A673 (cell line): ENCODE results near the gene EIF5A2. TPM values are rescaled to one million over a fixed set of nuclear protein-coding genes. Genes with fewer than 3 reads are reported as not detected.
"Not testable (repeated sequence)": the region's sequence is repeated elsewhere in the genome, so short reads cannot be mapped to it uniquely, and the experiment has no call there.

ENCODE experiments used
- BruUV-seq: library from RNA; stranded (reverse); fragments of 400-500 nt; replicated peaks from 2 replicates; lab custom pipeline; 2021; lab: Mats Ljungman, UMichigan
- CTCF ChIA-PET: fragments of 300-600 bp; sonication (Branson Sonifier 250); formaldehyde crosslinking; loops from one replicate; lab custom pipeline; 2022; ENCODE audit warnings: antibody characterized with exemption; lab: Charles Lee
- POLR2A ChIA-PET: fragments of 300-600 bp; sonication (Branson Sonifier 250); formaldehyde crosslinking; loops from one replicate; lab custom pipeline; 2022; ENCODE audit warnings: antibody characterized with exemption; ENCODE audit not compliant: low non-redundant PET; lab: Charles Lee
- DNase-seq: peaks from one replicate; pipeline ENCODE4 v3.0.0-alpha.2; 2015; ENCODE audit warnings: low spot score
- H3K27ac ChIP-seq: fragments of 200-600 bp; sonication (generic); 2 replicates; pipeline ENCODE4 v1.5.1; 2016; ENCODE audit warnings: mixed run types, low read depth, mild to moderate bottlenecking, mixed read lengths, antibody characterized with exemption, low read length; ENCODE audit not compliant: poor library complexity, severe bottlenecking
- H3K27me3 ChIP-seq: fragments of 200-600 bp; sonication (generic); replicated peaks from 2 replicates; pipeline ENCODE4 v1.6.1; 2017; ENCODE audit warnings: mixed run types, low read depth, mild to moderate bottlenecking, mixed read lengths, antibody characterized with exemption, low read length; ENCODE audit not compliant: insufficient read depth, poor library complexity
- H3K36me3 ChIP-seq: fragments of 200-600 bp; sonication (generic); 2 replicates; pipeline ENCODE4 v1.6.1; 2016; ENCODE audit warnings: mixed run types, mild to moderate bottlenecking, mixed read lengths, antibody characterized with exemption, low read length; ENCODE audit not compliant: insufficient read depth, poor library complexity, severe bottlenecking
- H3K4me1 ChIP-seq: fragments of 200-600 bp; sonication (generic); 2 replicates; pipeline ENCODE4 v1.6.1; 2017; ENCODE audit warnings: mixed run types, mild to moderate bottlenecking, mixed read lengths, antibody characterized with exemption, low read length; ENCODE audit not compliant: insufficient read depth, poor library complexity, severe bottlenecking
- H3K4me3 ChIP-seq: fragments of 200-600 bp; sonication (generic); 2 replicates; pipeline ENCODE4 v1.5.1; 2016; ENCODE audit warnings: low read depth, mixed run types, mild to moderate bottlenecking, mixed read lengths, low read length; ENCODE audit not compliant: poor library complexity, severe bottlenecking
- H3K9me3 ChIP-seq: fragments of 200-600 bp; sonication (generic); 2 replicates; pipeline ENCODE4 v1.6.1; 2016; ENCODE audit warnings: mixed run types, low read depth, mild to moderate bottlenecking, mixed read lengths, antibody characterized with exemption, low read length; ENCODE audit not compliant: poor library complexity, severe bottlenecking
- CTCF ChIP-seq: fragments of 300-800, 200-600 bp; sonication (generic); conservative IDR thresholded peaks from 2 replicates; pipeline ENCODE4 v1.5.1; 2017; ENCODE audit warnings: low read depth, mild to moderate bottlenecking, antibody characterized with exemption, low read length, moderate library complexity, mixed read lengths
- EZH2 ChIP-seq: fragments of 200-600 bp; sonication (generic); IDR thresholded peaks from 2 replicates; pipeline ENCODE4 v1.6.1; 2017; ENCODE audit warnings: borderline replicate concordance, low read depth, mild to moderate bottlenecking, mixed read lengths, antibody characterized with exemption, low read length; ENCODE audit not compliant: poor library complexity, severe bottlenecking
- intact Hi-C: fragments of 100-400 bp; cut with micrococcal nuclease; formaldehyde crosslinking; loops from one replicate; pipeline ENCODE4 v1.10.0; 2022; ENCODE audit not compliant: unreplicated experiment
- total RNA-seq: library from RNA; stranded (reverse); gene quantifications from 2 replicates; pipeline ENCODE4 v1.2.3, GENCODE V29; 2021

EIF5A2 gene
- total RNA-seq, 1 experiment from 2014 or later, result 20.6 TPM

GRCh38 chr3:170899455-170899854 is 9.0 kb downstream of the EIF5A2 start:
- no peaks in the 10 kb centered on the region for H3K36me3 ChIP-seq
- H3K27ac ChIP-seq, result no peak overlapping the region
- ChIA-PET CTCF (no interaction called here), POLR2A (no interaction called here)
- TF ChIP-seq CTCF (no peak), EZH2 (no peak)
- H3K4me3 ChIP-seq, result no peak overlapping the region
- BruUV-seq, result no TSS peak
- H3K9me3 ChIP-seq, result no peaks in the 10 kb centered on the region
- intact Hi-C loops, result no loop called here
- H3K4me1 ChIP-seq, result no peaks in the 10 kb centered on the region
- no peaks in the 10 kb centered on the region for H3K27me3 ChIP-seq
- DNase-seq, result no peak

- POLR2A ChIA-PET, result no interaction called here
- intact Hi-C loops, result no loop called here
- no TSS peak for BruUV-seq
Observed at GRCh38 chr3:170897978-170898377, 10.5 kb downstream of the EIF5A2 start.

GRCh38 chr3:170897199-170897598 is 11.2 kb downstream of the EIF5A2 start:
- H3K9me3 ChIP-seq, POLR2A ChIA-PET, H3K4me3 ChIP-seq, H3K4me1 ChIP-seq, BruUV-seq, H3K27me3 ChIP-seq, DNase-seq, H3K27ac ChIP-seq, CTCF ChIA-PET, H3K36me3 ChIP-seq, intact Hi-C loops: not testable (repeated sequence)

More at GRCh38 chr3:170897978-170898377, 10.5 kb downstream of the EIF5A2 start:
- H3K27me3 ChIP-seq, result no peaks in the 10 kb centered on the region
- no peak overlapping the region for H3K27ac ChIP-seq
- CTCF ChIA-PET, result no interaction called here
- H3K4me3 ChIP-seq, result no peak overlapping the region
- DNase-seq, result no peak
- no peaks in the 10 kb centered on the region for H3K4me1 ChIP-seq
- no peak for TF ChIP-seq EZH2
- TF ChIP-seq CTCF, result no peak
- no peaks in the 10 kb centered on the region for H3K36me3 ChIP-seq
- no peaks in the 10 kb centered on the region for H3K9me3 ChIP-seq

- intact Hi-C loops, result no loop called here
- Histone ChIP-seq H3K4me1 (no peaks in the 10 kb centered on the region), H3K4me3 (no peak overlapping the region), H3K9me3 (no peaks in the 10 kb centered on the region), H3K27ac (no peak overlapping the region), H3K27me3 (no peaks in the 10 kb centered on the region), H3K36me3 (no peaks in the 10 kb centered on the region)
- TF ChIP-seq CTCF (no peak), EZH2 (no peak)
- ChIA-PET CTCF (no interaction called here), POLR2A (no interaction called here)
- no peak for DNase-seq
- BruUV-seq, result no TSS peak
Observed at GRCh38 chr3:170896781-170897180, 11.7 kb downstream of the EIF5A2 start.

- H3K36me3 ChIP-seq, H3K9me3 ChIP-seq, H3K4me1 ChIP-seq, H3K4me3 ChIP-seq, POLR2A ChIA-PET, BruUV-seq, H3K27me3 ChIP-seq, DNase-seq, intact Hi-C loops, H3K27ac ChIP-seq, CTCF ChIA-PET: not testable (repeated sequence)
Observed at GRCh38 chr3:170896333-170896732, 12.1 kb downstream of the EIF5A2 start.
